Measurements from ENCODE around the gene SPEF1.

SPEF1 gene

DNA sequence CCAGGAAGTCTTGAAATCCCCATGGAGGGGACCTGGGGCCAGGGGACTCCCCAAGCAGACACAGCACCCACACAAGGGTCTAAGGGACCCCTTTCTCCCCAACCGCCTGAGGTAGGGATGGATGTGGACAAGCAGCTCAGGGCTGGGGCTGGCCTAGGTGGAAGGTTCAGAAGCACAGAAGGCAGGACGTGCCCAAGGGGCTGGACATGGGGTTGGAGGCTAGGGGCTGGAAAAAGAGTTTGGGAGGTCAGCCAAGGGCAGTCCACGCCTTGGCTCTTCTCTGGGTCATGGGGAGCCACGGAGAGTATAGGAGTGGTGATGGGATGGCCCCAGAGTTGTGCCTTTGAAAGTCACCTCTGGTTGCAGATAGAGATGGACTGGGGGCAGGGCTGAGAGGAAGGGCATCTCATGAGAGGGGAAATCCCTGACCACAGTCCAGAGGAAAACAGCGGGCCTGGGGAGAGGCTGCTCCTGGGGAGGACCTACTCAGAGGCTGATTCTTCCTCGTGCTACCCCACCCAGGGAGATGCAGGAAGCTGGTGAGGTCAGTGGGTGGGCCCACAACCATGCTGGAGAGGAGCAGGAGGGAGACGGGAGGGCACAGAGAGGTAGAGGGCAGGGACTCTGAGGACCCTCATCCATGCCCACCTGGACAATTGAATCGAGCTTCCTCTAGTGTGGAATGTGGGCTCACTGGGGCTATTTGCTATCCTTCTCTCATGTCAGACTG lies 51.3 kb downstream of the SPEF1 start:
- DNase-seq (ENCODE audit: low spot score) = no peak

GRCh38 chr20:3729378-3729777 lies 51.9 kb downstream of the SPEF1 start:
- DNase-seq (ENCODE audit: low spot score) = no peak

- no peak for DNase-seq (ENCODE audit: low spot score)
Observed at GRCh38 chr20:3728876-3729275, 52.4 kb downstream of the SPEF1 start.

DNA sequence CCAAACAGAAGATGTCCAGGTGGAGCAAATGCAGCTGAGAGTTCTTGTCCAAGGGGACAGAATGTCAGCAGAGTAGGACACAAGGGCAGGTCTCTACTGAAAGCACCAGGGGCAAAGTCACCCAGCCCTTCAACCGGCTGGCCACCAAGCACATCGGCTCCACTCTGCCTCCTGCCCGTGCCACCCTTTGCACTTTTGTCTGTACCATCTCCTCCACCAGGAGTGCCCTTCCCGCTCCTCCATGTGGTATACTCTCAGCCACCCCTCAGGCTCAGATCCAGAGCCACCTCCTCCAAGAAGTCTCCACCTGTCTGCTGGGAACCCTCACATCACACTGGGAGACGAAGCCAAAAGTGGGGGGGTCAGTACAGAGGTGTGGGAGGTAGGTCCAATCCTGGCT lies 52.9 kb downstream of the SPEF1 start:
- DNase-seq (ENCODE audit: low spot score) = no peak
